ENCODE measurements around the gene SGK1. TPM values are rescaled to one million over a fixed set of nuclear protein-coding genes. Genes with fewer than 3 reads are reported as not detected.

SGK1 gene
- total and polyA plus RNA-seq, 2 experiments from 2014 or later = 145 to 161 TPM

GRCh38 chr6:134346932-134347545, 29.1 kb upstream of the SGK1 start:
- no peaks in the 10 kb centered on the region for H3K4me1 ChIP-seq (ENCODE audit: insufficient read depth)
- no peaks in the 10 kb centered on the region for H3K36me3 ChIP-seq (replicated peaks; ENCODE audit: insufficient read depth, low read depth)
- no peak for TF ChIP-seq EZH2 (IDR thresholded peaks at IDR 0.05; ENCODE audit: borderline replicate concordance)
- no peak for TF ChIP-seq EZH2phosphoT487 (IDR thresholded peaks at IDR 0.05; ENCODE audit: low read depth, severe bottlenecking, unreplicated experiment)
- TF ChIP-seq CTCF (IDR thresholded peaks at IDR 0.05; ENCODE audit: poor library complexity) = no peak
- no peak overlapping the region for H3K4me2 ChIP-seq
- H3K27ac ChIP-seq = no peak overlapping the region
- no peaks in the 10 kb centered on the region for H3K27me3 ChIP-seq
- no peak overlapping the region for H3K4me3 ChIP-seq
- DNase-seq (ENCODE audit: low spot score) = no peak
- no peaks in the 10 kb centered on the region for H3K79me2 ChIP-seq
- no peak overlapping the region for H2AFZ ChIP-seq
- H4K20me1 ChIP-seq (ENCODE audit: insufficient read depth, poor library complexity, severe bottlenecking) = no peaks in the 10 kb centered on the region
- no peaks in the 10 kb centered on the region for H3K9me2 ChIP-seq (replicated peaks; ENCODE audit: insufficient read depth)
- H3K9me3 ChIP-seq (ENCODE audit: low read depth) = no peaks in the 10 kb centered on the region
- 91% methylated on average over 7 of the region's 7 CpGs for WGBS (ENCODE audit: low lambda C conversion rate, missing lambda C conversion rate)

DNA sequence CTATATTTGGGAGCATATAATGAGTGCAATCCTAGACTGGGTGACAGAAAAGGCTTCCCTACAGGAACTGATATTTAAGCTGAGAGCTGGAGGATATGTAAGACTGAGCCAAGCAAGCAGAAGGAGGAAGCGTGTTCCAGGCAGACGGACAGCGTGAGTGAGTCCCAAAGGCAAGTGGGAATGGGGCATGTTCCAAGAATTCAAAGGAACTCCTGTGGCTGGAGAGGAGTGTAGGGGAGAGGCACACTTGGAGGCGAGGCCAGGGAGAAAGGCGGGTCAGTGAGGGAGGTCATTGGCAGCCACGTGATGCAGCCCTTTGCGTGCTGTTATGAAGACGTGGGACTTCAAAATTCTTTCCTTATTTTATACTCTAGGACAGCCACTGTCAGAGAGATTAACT, 27.9 kb upstream of the SGK1 start:
- Histone ChIP-seq H3K9me3 (ENCODE audit: low read depth) (no peaks in the 10 kb centered on the region), H3K4me3 (no peak overlapping the region), H3K4me1 (ENCODE audit: insufficient read depth) (no peaks in the 10 kb centered on the region), H3K36me3 (replicated peaks; ENCODE audit: insufficient read depth, low read depth) (no peaks in the 10 kb centered on the region), H3K9me2 (replicated peaks; ENCODE audit: insufficient read depth) (no peaks in the 10 kb centered on the region), H3K4me2 (no peak overlapping the region), H2AFZ (no peak overlapping the region), H3K79me2 (no peaks in the 10 kb centered on the region), H4K20me1 (ENCODE audit: insufficient read depth, poor library complexity, severe bottlenecking) (no peaks in the 10 kb centered on the region), H3K27me3 (no peaks in the 10 kb centered on the region), H3K27ac (no peak overlapping the region)
- DNase-seq (ENCODE audit: low spot score) = no peak
- WGBS (ENCODE audit: low lambda C conversion rate, missing lambda C conversion rate) = 93% methylated on average over 8 of the region's 8 CpGs
- TF ChIP-seq EZH2 (IDR thresholded peaks at IDR 0.05; ENCODE audit: borderline replicate concordance) = no peak
- TF ChIP-seq EZH2phosphoT487 (IDR thresholded peaks at IDR 0.05; ENCODE audit: low read depth, severe bottlenecking, unreplicated experiment) = no peak
- TF ChIP-seq CTCF (IDR thresholded peaks at IDR 0.05; ENCODE audit: poor library complexity) = no peak

DNA sequence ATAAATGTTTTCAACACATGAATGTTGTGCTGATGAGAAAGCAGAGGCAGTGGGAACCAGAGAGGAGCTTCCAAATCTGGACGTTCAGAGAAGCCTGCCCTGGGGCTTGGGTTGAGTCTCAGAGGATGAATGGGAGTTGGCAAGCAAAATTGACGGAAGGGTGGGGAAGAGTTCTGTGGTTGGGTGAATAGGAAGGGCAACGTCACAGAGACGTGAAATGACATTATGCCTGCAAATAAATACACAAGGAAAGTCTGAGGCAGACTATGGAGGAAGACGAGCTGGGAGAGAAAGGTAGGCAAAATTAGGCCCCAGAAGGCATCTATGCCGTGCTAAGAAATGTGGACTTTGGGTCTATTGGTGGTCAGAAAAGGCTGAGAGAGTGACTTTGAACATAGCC, 25.2 kb upstream of the SGK1 start:
- Histone ChIP-seq H3K36me3 (replicated peaks; ENCODE audit: insufficient read depth, low read depth) (no peaks in the 10 kb centered on the region), H2AFZ (no peak overlapping the region), H3K27me3 (no peaks in the 10 kb centered on the region), H4K20me1 (ENCODE audit: insufficient read depth, poor library complexity, severe bottlenecking) (no peaks in the 10 kb centered on the region), H3K9me3 (ENCODE audit: low read depth) (no peaks in the 10 kb centered on the region), H3K27ac (no peak overlapping the region), H3K4me1 (ENCODE audit: insufficient read depth) (no peaks in the 10 kb centered on the region), H3K9me2 (replicated peaks; ENCODE audit: insufficient read depth) (no peaks in the 10 kb centered on the region), H3K79me2 (no peaks in the 10 kb centered on the region), H3K4me2 (no peak overlapping the region), H3K4me3 (no peak overlapping the region)
- no peak for DNase-seq (ENCODE audit: low spot score)
- no peak for TF ChIP-seq EZH2phosphoT487 (IDR thresholded peaks at IDR 0.05; ENCODE audit: low read depth, severe bottlenecking, unreplicated experiment)
- TF ChIP-seq CTCF (IDR thresholded peaks at IDR 0.05; ENCODE audit: poor library complexity) = no peak
- TF ChIP-seq EZH2 (IDR thresholded peaks at IDR 0.05; ENCODE audit: borderline replicate concordance) = no peak
- WGBS (ENCODE audit: low lambda C conversion rate, missing lambda C conversion rate) = 90% methylated on average over 6 of the region's 6 CpGs

Measured in hepatocyte (in vitro differentiated cells).